ENCODE results near the gene RELN.
"Not testable (repeated sequence)": the region's sequence is repeated elsewhere in the genome, so short reads cannot be mapped to it uniquely, and the experiment has no call there.

Gene RELN

GRCh38 chr7:103541026-103541425, 448.4 kb downstream of the RELN start:
- DNase-seq: no peak

- DNase-seq: no peak
Measured at GRCh38 chr7:103540338-103540737, 449.1 kb downstream of the RELN start.

DNA sequence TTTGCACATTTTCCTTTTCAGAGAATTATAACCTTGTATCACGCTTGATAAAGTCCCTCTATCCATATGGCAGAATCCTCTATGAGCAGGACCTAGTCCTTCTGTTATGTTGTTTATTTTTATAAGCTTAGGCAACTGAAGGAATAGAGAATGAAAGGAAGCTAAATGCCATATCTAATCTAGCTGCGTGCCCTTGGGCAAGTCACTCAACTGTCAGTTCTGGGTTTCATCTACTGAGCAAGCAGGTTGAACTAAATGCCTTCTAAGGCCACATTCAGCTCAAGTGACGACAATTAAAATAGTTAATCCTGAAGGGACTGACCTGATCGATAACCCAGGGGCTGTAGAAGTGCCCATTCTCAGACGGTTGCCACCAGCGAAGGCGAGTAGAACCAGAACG, 449.6 kb downstream of the RELN start:
- no peak for DNase-seq

DNA sequence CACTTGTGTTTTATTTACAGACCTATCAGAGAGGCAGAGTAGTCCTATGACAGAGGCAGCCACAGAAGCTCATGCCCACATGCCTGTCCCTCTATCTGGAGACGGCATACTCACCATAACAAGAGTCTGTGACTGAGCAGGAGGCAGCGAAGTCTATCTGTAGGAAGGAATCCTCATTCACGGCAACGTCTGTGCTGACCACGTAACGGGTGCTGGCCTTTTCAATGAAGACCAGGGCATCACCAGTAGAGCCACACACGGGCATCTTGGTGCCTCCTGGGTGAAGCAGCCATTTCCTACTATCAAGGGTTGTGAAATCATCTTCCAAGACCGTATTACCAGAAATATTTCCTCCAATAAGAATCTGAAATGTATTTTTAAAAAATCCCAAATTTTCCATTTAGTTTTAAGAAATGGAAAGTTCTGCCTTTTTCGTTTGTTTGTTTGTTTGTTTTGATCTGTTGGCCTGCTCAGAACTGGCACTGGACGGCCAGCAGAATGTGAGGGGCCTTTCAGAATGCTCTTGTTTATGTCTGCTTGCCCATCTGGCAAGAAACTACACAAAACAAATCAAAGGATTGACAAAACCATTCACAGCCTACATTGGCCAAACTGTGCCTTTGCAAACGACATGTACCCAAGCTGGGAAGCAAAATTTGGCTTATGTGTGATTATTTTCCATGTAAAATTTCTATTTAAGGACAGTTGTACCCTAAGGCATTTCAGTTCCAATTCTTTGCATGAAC, 450.3 kb downstream of the RELN start:
- no peak for DNase-seq

DNA sequence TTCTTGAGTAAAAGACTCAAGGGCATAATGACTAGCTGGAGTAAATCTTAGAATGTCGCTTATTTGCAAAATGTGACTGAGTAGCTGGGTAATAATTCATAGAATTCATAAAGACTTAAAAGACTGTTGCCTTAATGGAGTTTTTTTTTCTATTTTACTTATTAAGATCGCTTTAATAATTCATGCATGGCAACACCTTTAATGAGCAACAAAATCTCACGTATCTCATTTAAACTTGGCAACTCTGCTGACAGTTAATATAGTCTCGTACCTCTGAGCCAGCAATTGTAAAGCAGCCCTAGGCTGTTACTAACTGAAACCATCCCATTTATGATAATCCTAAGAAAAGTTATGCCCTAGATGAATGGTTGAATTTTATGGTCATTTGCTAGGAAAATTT, 455.7 kb downstream of the RELN start:
- DNase-seq: no peak

- no peak for DNase-seq
Measured at GRCh38 chr7:103532955-103533354, 456.5 kb downstream of the RELN start.

- DNase-seq: no peak
Measured at GRCh38 chr7:103528152-103528551, 461.3 kb downstream of the RELN start.

DNA sequence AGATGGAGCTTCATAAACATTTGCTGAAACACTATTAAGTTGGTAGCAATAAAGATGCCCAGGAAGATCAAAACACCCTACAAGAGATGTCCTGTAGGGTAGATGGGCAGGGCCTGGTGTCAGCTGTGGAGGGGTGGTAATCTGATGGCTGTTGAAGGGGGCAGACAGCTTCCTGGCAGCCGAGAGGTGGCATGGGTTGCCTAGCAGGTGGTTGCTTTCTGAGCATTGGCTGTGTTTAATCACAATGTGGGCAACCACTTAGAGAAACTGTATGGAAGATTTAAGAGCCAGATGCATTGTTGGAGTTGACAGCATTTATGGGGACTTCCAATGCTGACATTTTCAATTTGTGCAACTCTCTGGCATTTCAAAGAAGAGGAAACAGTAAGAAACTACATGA, 463.5 kb downstream of the RELN start:
- no peak for DNase-seq

DNA sequence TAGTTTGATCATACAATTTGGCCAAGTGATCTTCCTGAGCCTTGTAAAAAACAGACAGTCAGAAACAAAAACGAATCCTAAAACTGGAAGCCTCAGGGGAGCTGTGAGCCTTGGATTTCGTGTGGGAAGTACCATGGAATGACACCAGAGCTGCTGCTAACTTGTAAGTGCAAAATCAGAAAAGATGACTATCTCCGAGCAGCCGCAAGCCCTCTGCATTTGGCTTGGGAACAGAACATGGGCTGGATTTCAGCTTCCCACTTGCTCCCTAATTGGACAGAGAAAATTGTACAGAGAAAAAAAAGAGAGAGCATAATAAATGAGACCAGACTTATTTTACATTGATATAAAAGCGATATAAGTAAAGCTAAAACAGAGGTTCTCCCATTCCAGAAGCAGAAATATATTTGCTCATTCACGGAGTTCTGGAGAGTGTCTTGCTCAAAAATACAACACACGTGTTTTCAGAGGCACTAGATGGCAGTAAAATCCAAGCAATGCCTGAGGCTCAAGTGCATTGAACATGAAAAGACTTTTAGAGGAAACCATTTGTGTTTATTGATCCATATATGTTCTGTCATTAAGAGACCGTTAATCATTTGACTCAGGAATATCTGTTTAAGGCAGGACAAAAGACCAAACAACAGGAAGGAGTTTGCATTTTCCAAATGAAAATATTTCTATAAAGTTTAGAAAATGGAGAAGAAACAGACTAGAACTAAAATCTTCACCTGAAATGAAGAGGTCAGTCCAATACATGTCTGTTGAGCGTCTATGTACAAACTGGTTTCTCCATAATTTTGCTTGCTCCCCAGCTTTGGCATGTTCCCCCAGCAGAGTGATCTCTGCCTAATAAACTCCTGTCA, 465.2 kb downstream of the RELN start:
- peak in 1 of 2 experiments; percentile 30 for DNase-seq

DNA sequence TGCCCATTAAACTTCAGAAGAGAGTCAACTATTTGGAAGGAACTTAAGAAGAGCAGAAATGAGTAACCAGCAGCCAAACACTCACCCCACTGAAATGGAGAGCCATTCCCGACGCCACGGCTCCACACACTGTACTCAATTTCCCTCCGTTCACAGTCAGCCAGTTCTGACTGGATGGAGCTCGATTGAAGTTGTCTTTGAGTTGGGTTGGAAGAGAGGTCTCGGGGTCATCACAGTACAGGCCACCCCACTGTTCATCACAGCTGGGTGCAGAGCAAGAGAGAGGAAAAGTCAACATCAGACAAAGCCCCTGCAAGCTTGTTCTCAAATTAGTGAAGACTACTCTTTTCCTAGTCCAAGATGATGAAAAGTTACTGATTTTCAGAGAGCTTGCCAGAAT, 467.5 kb downstream of the RELN start:
- DNase-seq: no peak

DNA sequence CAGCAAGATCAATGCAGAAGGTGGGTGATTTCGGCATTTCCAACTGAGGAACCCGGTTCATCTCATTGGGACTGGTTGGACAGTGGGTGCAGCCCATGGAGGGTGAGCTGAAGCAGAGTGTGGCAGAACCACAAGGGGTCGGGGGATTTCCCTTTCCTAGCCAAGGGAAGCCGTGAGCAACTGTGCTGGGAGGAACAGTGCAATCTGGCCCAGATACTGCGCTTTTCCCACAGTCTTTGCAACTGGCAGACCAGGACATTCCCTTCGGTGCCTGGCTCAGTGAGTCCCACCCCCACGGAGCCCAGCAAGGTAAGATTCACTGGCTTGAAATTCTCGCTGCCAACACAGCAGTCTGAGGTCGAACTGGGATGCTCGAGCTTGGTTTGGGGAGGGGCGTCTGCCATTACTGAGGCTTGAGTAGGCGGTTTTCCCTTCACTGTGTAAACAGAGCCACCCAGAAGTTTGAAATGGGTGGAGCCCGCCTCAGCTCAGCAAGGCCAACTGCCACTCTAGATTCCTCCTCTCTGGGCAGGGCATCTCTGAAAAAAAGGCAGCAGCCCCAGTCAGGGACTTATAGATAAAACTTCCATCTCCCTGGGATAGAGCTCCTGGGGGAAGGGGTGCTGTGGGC, 484.8 kb downstream of the RELN start:
- no peak for DNase-seq

DNA sequence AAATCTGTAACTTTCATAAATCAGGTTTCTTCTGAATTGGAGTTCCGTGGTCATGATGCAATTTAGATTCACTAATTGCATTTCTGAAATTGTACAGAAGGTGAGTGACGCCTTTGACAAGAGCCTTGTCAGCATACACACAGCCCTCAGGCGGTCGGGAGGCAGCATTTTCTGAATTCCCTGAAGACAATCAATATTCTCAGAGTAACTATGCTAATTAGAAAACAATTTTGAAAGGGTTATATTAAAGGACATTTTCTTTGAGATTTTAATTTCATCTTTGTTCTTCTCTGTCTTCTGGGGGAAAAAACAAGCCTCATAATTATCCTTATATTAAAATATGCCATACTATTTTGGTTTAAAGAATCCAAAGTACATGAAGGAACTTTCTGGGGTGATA, 488.3 kb downstream of the RELN start:
- no peak for DNase-seq

DNA sequence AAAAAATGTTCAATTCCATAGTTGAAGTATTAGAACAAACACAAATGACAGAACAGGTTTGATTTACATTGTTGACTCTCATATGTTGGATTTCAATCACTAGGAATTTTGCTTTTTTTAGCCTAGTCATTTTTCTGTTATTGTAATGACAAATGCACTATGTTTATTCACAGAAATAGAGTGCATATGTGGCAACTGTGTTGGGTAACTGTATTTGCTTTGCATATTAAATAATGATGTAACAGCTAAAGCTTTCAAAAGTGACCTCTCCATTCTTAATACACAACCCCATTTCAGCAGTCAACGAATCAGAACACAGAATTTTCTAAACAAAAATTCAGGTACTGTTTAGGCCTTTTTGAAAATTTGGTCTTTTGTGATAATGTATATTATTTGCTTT, 489.5 kb downstream of the RELN start:
- DNase-seq: no peak

DNA sequence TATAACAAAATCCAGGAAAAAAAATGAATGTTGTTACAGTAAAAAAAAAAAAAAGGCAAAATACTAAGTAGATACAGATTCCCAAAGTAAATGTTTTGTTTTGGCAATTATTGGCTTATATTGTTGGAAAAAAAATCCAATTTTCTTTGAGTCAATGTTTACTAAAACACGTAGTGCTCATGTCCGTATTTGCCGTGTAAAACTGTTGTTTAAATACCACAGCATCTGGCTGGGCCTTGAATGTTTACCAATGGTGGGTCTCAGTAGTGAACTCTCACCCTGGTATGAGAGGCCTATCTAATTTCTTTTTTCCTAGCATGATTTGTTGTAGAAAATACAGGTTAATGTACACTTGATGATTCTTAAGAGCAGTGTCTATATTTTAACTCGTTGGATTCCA, 502.0 kb downstream of the RELN start:
- DNase-seq: no peak

DNA sequence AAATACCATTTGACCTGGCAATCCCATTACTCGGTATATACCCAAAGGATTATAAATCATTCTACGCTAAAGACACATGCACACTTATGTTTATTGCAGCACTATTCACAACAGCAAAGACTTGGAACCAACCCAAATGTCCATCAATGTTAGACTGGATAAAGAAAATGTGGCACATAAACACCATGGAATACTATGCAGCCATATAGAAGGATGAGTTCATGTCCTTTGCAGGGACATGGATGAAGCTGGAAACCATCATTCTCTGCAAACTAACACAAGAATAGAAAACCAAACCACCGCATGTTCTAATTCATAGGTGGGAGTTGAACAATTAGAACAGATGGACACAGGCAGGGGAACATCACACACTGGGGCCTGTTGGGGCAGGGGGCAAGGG, 502.6 kb downstream of the RELN start:
- not testable (repeated sequence) for DNase-seq

DNA sequence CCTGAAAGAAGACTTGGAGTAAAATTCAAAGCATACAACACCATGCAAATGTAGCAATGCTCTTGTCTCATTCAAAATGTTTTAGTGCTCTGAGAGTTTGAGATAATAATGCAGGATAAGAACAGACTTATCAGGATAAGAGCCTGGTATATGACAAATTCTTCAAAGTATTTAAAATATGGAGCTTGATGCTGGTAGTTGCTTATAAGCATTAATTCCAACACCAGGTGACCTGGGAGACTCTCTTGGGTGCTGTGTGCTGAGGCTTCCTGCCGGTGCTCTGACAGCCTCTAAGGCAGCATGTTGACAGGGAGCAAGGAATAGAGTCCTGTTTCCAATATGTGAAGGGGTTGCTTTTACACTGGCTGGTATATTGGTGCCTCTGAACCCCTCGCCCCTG, 508.7 kb downstream of the RELN start:
- DNase-seq: no peak

- no peak for DNase-seq
Measured at GRCh38 chr7:103474956-103475355, 514.5 kb downstream of the RELN start.

GRCh38 chr7:103469095-103469948, 520.1 kb downstream of the RELN start:
- DNase-seq: no peak

DNA sequence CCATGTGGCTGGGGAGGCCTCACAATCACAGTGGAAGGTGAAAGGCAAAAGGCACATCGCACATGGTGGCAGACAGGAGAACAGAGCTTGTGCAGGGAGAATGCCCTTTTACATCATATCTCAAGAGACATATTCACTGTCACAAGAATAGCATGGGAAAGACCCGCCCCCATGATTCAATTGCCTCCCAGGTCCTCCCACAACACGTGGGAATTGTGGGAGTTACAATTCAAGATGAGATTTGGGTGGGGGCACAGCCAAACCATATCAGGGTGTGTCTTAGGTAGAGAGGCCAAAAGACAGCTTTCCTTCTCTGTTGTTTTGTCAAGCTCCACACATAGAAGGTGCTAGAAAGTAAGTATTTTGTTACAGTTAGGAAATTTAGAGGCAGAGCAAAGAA, 522.6 kb downstream of the RELN start:
- no peak for DNase-seq

DNA sequence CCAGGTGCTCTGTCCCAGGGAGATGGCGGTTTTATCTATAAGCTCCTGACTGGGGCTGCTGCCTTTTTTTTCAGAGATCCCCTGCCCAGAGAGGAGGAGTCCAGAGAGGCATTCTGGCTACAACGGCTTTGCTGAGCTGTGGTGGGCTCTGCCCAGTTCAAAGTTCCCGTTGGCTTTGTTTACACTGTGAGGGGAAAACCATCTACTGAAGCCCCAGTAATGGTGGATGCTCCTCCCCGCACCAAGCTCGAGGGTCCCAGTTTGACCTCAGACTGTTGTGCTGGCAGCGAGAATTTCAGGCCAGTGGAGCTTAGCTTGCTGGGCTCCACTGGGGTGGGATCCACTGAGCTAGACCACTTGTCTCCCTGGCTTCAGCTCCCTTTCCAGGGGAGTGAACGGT, 527.1 kb downstream of the RELN start:
- DNase-seq: no peak

DNA sequence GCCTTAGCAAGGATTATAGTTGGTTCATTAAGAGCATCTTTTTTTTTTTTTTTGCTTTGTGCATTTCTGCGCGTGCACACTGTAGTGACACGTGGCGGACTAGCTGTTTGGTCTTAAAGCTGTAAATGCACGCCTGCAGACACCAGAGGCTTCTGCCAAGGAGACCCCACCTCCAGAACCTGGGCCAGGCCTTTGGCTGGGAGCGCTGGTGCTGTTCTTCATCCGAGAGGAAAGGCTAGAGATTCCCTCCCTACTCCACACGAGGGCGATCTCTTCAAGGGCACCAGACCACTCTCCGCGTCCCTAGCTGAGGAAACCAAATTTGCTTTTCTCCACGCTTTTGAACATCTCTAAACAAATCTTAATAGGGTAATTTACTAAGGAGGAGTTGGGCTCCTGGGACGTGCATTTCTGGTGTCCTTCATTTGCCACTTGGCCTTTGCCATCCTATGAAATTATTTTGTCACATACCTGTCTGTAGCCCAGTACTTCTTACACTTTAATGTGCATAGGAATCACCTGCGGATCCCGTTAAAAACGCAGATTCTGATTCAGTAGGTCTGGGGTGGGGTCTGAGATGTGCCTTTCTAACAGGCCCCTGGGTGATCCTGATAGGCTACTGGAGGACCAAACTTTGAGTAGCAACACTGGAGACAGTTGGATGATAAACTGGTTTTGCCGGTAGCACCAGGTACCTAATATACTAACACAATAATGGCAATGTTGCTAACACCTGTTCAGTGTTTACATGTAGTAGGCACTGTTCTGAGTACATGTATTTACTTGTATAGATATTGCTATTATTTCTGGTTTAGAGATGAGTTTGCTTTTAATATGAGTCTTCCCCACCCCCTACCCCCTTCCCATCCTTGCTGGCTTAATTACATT, 542.1 kb downstream of the RELN start:
- DNase-seq: peak; percentile 26 to 70

DNA sequence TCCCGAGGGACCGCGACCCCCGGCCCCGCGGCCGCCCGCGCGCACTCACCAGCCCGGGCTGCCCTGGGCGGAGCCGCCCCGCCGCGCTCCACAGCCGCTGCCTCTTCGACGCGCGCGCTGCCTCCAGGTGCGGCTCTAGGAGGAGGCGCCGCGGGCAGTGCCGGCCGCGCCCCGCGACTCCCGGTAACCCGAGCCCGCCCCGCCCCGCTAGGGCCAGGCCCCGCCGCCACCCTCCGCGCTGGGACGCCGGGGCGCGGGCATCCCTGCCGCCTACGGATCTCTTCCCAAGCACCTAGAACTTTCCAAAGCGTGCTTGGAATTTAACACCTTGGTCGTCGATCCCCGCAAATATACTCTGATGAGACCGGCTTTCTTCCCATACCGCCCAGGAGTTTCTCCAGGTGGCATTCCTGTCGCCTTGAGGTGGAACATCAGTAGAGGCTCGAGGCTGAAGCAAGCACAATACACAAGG, 543.4 kb downstream of the RELN start, which contains the start of gene SLC26A5:
Gene SLC26A5 (minus strand): TSS at position 159 of the 472 bp plus-strand sequence. CDS start 24,693 bp downstream, outside the sequence.
- DNase-seq: peak; percentile 18 to 51
